ENCODE results near the gene POLDIP3. TPM values are rescaled to one million over a fixed set of nuclear protein-coding genes. Genes with fewer than 3 reads are reported as not detected.
"Not testable (repeated sequence)": the region's sequence is repeated elsewhere in the genome, so short reads cannot be mapped to it uniquely, and the experiment has no call there.

Gene POLDIP3
- total and polyA plus RNA-seq, 2 experiments from 2014 or later: 31.4 to 40.3 TPM

DNA sequence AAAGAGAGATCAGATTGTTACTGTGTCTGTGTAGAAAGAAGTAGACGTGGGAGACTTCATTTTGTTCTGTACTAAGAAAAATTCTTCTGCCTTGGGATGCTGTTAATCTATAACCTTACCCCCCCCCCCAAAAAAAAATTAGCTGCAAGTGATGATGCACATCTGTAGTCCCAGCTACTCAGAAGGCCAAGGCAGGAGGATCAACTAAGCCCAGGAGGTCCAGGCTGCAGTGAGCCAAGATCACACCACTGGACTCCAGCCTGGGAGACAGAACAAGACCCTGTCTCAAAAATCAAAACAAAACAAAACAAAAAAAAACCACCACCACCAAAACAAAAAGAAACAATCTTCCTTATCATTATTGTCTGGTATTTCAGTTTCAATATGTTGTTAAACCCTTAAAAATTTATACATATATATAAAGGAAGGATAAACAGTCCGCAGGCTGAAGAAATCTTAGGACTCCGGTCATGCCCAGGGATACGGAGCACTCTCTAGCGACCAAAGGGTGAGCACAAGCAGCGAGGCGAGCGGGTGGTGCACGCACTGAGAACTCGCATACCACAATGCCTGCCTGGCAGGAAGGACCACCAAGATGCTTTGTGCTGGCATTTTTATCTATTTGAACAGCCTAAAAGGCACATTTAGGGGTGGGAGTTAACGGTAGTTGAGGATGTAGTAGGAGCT, 6.4 kb downstream of the POLDIP3 start:
- DNase-seq (ENCODE audit: low spot score): no peak
- H3K9me3 ChIP-seq (ENCODE audit: low read depth): no peaks in the 10 kb centered on the region
- H3K4me2 ChIP-seq: no peak overlapping the region
- no peaks in the 10 kb centered on the region for H3K36me3 ChIP-seq (replicated peaks; ENCODE audit: insufficient read depth, low read depth)
- no peak overlapping the region for H2AFZ ChIP-seq
- no peaks in the 10 kb centered on the region for H3K9me2 ChIP-seq (replicated peaks; ENCODE audit: insufficient read depth)
- peaks cover 28% of the 10 kb centered on the region for H3K4me1 ChIP-seq (ENCODE audit: insufficient read depth)
- no peaks in the 10 kb centered on the region for H3K27me3 ChIP-seq
- no peak overlapping the region for H3K4me3 ChIP-seq
- H4K20me1 ChIP-seq (ENCODE audit: insufficient read depth, poor library complexity, severe bottlenecking): peaks cover 94% of the 10 kb centered on the region
- H3K27ac ChIP-seq: no peak overlapping the region
- 86% methylated on average over 11 of the region's 11 CpGs for WGBS (ENCODE audit: low lambda C conversion rate, missing lambda C conversion rate)
- peaks cover 100% of the 10 kb centered on the region for H3K79me2 ChIP-seq
- TF ChIP-seq EZH2phosphoT487 (IDR thresholded peaks at IDR 0.05; ENCODE audit: low read depth, severe bottlenecking, unreplicated experiment) (no peak), EZH2 (IDR thresholded peaks at IDR 0.05; ENCODE audit: borderline replicate concordance) (no peak)
- TF ChIP-seq, protein P1, sequence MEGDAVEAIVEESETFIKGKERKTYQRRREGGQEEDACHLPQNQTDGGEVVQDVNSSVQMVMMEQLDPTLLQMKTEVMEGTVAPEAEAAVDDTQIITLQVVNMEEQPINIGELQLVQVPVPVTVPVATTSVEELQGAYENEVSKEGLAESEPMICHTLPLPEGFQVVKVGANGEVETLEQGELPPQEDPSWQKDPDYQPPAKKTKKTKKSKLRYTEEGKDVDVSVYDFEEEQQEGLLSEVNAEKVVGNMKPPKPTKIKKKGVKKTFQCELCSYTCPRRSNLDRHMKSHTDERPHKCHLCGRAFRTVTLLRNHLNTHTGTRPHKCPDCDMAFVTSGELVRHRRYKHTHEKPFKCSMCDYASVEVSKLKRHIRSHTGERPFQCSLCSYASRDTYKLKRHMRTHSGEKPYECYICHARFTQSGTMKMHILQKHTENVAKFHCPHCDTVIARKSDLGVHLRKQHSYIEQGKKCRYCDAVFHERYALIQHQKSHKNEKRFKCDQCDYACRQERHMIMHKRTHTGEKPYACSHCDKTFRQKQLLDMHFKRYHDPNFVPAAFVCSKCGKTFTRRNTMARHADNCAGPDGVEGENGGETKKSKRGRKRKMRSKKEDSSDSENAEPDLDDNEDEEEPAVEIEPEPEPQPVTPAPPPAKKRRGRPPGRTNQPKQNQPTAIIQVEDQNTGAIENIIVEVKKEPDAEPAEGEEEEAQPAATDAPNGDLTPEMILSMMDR (IDR thresholded peaks at IDR 0.05; ENCODE audit: poor library complexity): no peak

DNA sequence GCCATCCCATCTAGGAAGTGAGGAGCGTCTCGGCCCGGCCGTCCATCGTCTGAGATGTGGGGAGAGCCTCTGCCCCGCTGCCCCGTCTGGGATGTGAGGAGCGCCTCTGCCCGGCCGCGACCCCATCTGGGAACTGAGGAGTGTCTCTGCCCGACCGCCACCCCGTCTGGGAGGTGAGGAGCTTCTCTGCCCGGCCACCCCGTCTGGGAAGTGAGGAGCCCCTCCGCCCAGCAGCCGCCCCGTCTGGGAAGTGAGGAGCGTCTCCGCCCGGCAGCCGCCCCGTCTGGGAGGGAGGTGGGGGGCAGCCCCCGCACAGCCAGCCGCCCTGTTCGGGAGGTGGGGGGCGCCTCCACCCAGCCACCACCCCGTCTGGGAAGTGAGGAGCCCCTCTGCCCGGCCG, 7.0 kb downstream of the POLDIP3 start:
- not testable (repeated sequence) for H3K4me2 ChIP-seq; DNase-seq (ENCODE audit: low spot score); H3K9me2 ChIP-seq (replicated peaks; ENCODE audit: insufficient read depth); H3K9me3 ChIP-seq (ENCODE audit: low read depth); H3K27me3 ChIP-seq; H3K4me3 ChIP-seq; H3K27ac ChIP-seq; H2AFZ ChIP-seq; H3K36me3 ChIP-seq (replicated peaks; ENCODE audit: insufficient read depth, low read depth)
- Histone ChIP-seq H3K4me1 (ENCODE audit: insufficient read depth) (peaks cover 22% of the 10 kb centered on the region), H3K79me2 (peaks cover 100% of the 10 kb centered on the region), H4K20me1 (ENCODE audit: insufficient read depth, poor library complexity, severe bottlenecking) (peaks cover 94% of the 10 kb centered on the region)
- 100% methylated on average over 10 of the region's 31 CpGs for WGBS (ENCODE audit: low lambda C conversion rate, missing lambda C conversion rate)

DNA sequence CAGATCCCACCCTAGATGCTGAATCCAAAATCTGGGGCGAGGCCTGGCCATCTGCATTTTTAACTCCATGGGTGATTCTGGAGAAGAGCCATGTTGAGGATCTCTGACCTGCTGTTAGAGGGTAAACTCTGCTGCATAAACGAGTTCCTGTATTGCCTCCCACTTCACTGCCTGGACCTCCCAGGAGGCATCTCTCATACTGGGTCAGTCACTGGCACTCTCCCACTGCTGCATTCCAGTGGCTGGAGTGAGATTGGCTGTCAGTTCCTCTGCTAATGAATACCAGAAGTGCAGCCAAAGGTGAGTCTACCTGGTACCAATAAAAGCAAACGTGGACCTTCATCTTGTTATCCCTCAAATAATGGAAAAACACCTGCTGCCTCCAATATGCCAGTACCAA, 10.3 kb downstream of the POLDIP3 start:
- no peaks in the 10 kb centered on the region for H3K9me3 ChIP-seq (ENCODE audit: low read depth)
- peaks cover 99% of the 10 kb centered on the region for H3K79me2 ChIP-seq
- H3K4me1 ChIP-seq (ENCODE audit: insufficient read depth): peaks cover 11% of the 10 kb centered on the region
- WGBS (ENCODE audit: low lambda C conversion rate, missing lambda C conversion rate): 60% methylated on average over 3 of the region's 3 CpGs
- H3K27ac ChIP-seq: no peak overlapping the region
- no peak overlapping the region for H2AFZ ChIP-seq
- H3K4me3 ChIP-seq: no peak overlapping the region
- H3K27me3 ChIP-seq: no peaks in the 10 kb centered on the region
- peaks cover 73% of the 10 kb centered on the region for H4K20me1 ChIP-seq (ENCODE audit: insufficient read depth, poor library complexity, severe bottlenecking)
- no peak for DNase-seq (ENCODE audit: low spot score)
- H3K36me3 ChIP-seq (replicated peaks; ENCODE audit: insufficient read depth, low read depth): no peaks in the 10 kb centered on the region
- no peaks in the 10 kb centered on the region for H3K9me2 ChIP-seq (replicated peaks; ENCODE audit: insufficient read depth)
- TF ChIP-seq EZH2 (IDR thresholded peaks at IDR 0.05; ENCODE audit: borderline replicate concordance) (no peak), EZH2phosphoT487 (IDR thresholded peaks at IDR 0.05; ENCODE audit: low read depth, severe bottlenecking, unreplicated experiment) (no peak)
- TF ChIP-seq, protein P1 (IDR thresholded peaks at IDR 0.05; ENCODE audit: poor library complexity): no peak
- no peak overlapping the region for H3K4me2 ChIP-seq

DNA sequence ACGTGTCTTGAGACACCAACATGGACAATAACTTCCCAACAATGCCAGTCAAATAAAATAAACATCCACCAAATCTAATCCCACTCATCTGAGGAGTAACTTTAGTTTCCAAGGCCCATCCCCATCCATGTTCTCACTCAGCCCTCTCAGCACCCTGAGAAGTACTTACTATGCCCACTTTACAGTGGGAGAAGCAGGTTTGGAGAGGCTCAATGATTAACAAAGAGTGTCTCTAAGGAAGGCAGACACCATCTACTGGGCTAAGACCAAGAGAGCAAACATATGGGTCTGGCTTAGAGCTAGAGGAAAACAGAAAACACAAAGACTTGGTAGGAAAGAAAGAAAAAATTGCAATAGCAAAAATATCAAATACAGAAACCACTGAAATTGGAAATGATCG, 11.3 kb downstream of the POLDIP3 start:
- TF ChIP-seq EZH2 (IDR thresholded peaks at IDR 0.05; ENCODE audit: borderline replicate concordance) (no peak), EZH2phosphoT487 (IDR thresholded peaks at IDR 0.05; ENCODE audit: low read depth, severe bottlenecking, unreplicated experiment) (no peak)
- TF ChIP-seq, protein P1 (IDR thresholded peaks at IDR 0.05; ENCODE audit: poor library complexity): no peak
- H3K4me2 ChIP-seq: no peak overlapping the region
- peaks cover 6% of the 10 kb centered on the region for H3K4me1 ChIP-seq (ENCODE audit: insufficient read depth)
- H3K9me2 ChIP-seq (replicated peaks; ENCODE audit: insufficient read depth): no peaks in the 10 kb centered on the region
- no peaks in the 10 kb centered on the region for H3K36me3 ChIP-seq (replicated peaks; ENCODE audit: insufficient read depth, low read depth)
- no peaks in the 10 kb centered on the region for H3K27me3 ChIP-seq
- no peak overlapping the region for H2AFZ ChIP-seq
- H3K27ac ChIP-seq: no peak overlapping the region
- no peaks in the 10 kb centered on the region for H3K9me3 ChIP-seq (ENCODE audit: low read depth)
- H3K79me2 ChIP-seq: peaks cover 98% of the 10 kb centered on the region
- peaks cover 63% of the 10 kb centered on the region for H4K20me1 ChIP-seq (ENCODE audit: insufficient read depth, poor library complexity, severe bottlenecking)
- H3K4me3 ChIP-seq: no peak overlapping the region
- whole genome bisulfite sequencing (ENCODE audit: low lambda C conversion rate, missing lambda C conversion rate): 89% methylated on average over 2 of the region's 2 CpGs
- no peak for DNase-seq (ENCODE audit: low spot score)

Measured in hepatocyte (in vitro differentiated cells).